ENCODE data around the gene ATP8A2. TPM values are rescaled to one million over a fixed set of nuclear protein-coding genes. Genes with fewer than 3 reads are reported as not detected.

Gene ATP8A2
- total RNA-seq, 6 donors from 2014 or later, result 0.55 to 1.5 (median 0.87) TPM

GRCh38 chr13:25890671-25891212 is 519.0 kb downstream of the ATP8A2 start:
- no peaks in the 10 kb centered on the region for H3K9me3 ChIP-seq
- TF ChIP-seq CTCF (IDR thresholded peaks at IDR 0.05) (no peak), POLR2AphosphoS5 (IDR thresholded peaks at IDR 0.05) (no peak), POLR2A (IDR thresholded peaks at IDR 0.05) (no peak), EP300 (IDR thresholded peaks at IDR 0.05) (no peak)
- 30 to 40% methylated on average over 4 of the region's 4 CpGs for WGBS, 2 donors
- no peak overlapping the region for H3K4me3 ChIP-seq
- DNase-seq (no peak), ATAC-seq (ENCODE audit: low FRiP score in 2 of 2) (no peak)
- H3K36me3 ChIP-seq, result no peaks in the 10 kb centered on the region
- H3K4me1 ChIP-seq, result no peaks in the 10 kb centered on the region
- H3K27ac ChIP-seq, result no peak overlapping the region
- H3K27me3 ChIP-seq, result no peaks in the 10 kb centered on the region

GRCh38 chr13:25898991-25899390 is 527.2 kb downstream of the ATP8A2 start:
- H3K36me3 ChIP-seq, result no peaks in the 10 kb centered on the region
- ATAC-seq (ENCODE audit: low FRiP score in 2 of 2), result no peak
- H3K9me3 ChIP-seq, result no peaks in the 10 kb centered on the region
- peaks cover 0 to 7% (median 0%) of the 10 kb centered on the region in 4 donors for H3K4me1 ChIP-seq
- WGBS, 2 donors, result 93 to 97% methylated on average over 6 to 7 of the region's 7 CpGs
- no peaks in the 10 kb centered on the region for H3K27me3 ChIP-seq
- H3K4me3 ChIP-seq, result no peak overlapping the region
- DNase-seq, result no peak
- no peak overlapping the region for H3K27ac ChIP-seq
- TF ChIP-seq EP300 (IDR thresholded peaks at IDR 0.05) (no peak), POLR2A (IDR thresholded peaks at IDR 0.05) (no peak), POLR2AphosphoS5 (IDR thresholded peaks at IDR 0.05) (no peak), CTCF (IDR thresholded peaks at IDR 0.05) (no peak)

GRCh38 chr13:25899464-25899863 is 527.7 kb downstream of the ATP8A2 start:
- H3K4me1 ChIP-seq, result peaks cover 0 to 7% (median 0%) of the 10 kb centered on the region in 4 donors

GRCh38 chr13:25899952-25900351 is 528.2 kb downstream of the ATP8A2 start:
- TF ChIP-seq EP300 (IDR thresholded peaks at IDR 0.05), result no peak
- no peak for TF ChIP-seq CTCF (IDR thresholded peaks at IDR 0.05)
- no peak for TF ChIP-seq POLR2AphosphoS5 (IDR thresholded peaks at IDR 0.05)
- no peaks in the 10 kb centered on the region for H3K27me3 ChIP-seq
- H3K4me3 ChIP-seq, result no peak overlapping the region
- H3K27ac ChIP-seq, result no peak overlapping the region
- ATAC-seq (ENCODE audit: low FRiP score in 2 of 2) (no peak), DNase-seq (no peak)
- H3K36me3 ChIP-seq, result no peaks in the 10 kb centered on the region
- 72 to 85% methylated on average over 1 of the region's 1 CpG for WGBS, 2 donors
- no peaks in the 10 kb centered on the region for H3K9me3 ChIP-seq
- H3K4me1 ChIP-seq, result peaks cover 0 to 7% (median 0%) of the 10 kb centered on the region in 4 donors

More at GRCh38 chr13:25899464-25899863, 527.7 kb downstream of the ATP8A2 start:
- no peaks in the 10 kb centered on the region for H3K36me3 ChIP-seq
- DNase-seq (no peak), ATAC-seq (ENCODE audit: low FRiP score in 2 of 2) (no peak)
- H3K9me3 ChIP-seq, result no peaks in the 10 kb centered on the region
- H3K27ac ChIP-seq, result no peak overlapping the region
- H3K4me3 ChIP-seq, result no peak overlapping the region
- TF ChIP-seq EP300 (IDR thresholded peaks at IDR 0.05), result no peak
- TF ChIP-seq POLR2AphosphoS5 (IDR thresholded peaks at IDR 0.05), result no peak
- no peak for TF ChIP-seq POLR2A (IDR thresholded peaks at IDR 0.05)
- no peak for TF ChIP-seq CTCF (IDR thresholded peaks at IDR 0.05)
- no peaks in the 10 kb centered on the region for H3K27me3 ChIP-seq
- 73 to 74% methylated on average over 6 of the region's 6 CpGs for whole genome bisulfite sequencing, 2 donors

Data from upper lobe of left lung (tissue), 6 donors.